HUDEP-2 (cell line): ENCODE data around the gene ATP1A2.

ENCODE experiments used
- DNase-seq, 76 experiments: peaks; one replicate each; lab custom pipeline; 2025; ENCODE audit not compliant: unreplicated experiment in 76 of 76; lab: John Stamatoyannopoulos, UW

The ATP1A2 gene

DNA sequence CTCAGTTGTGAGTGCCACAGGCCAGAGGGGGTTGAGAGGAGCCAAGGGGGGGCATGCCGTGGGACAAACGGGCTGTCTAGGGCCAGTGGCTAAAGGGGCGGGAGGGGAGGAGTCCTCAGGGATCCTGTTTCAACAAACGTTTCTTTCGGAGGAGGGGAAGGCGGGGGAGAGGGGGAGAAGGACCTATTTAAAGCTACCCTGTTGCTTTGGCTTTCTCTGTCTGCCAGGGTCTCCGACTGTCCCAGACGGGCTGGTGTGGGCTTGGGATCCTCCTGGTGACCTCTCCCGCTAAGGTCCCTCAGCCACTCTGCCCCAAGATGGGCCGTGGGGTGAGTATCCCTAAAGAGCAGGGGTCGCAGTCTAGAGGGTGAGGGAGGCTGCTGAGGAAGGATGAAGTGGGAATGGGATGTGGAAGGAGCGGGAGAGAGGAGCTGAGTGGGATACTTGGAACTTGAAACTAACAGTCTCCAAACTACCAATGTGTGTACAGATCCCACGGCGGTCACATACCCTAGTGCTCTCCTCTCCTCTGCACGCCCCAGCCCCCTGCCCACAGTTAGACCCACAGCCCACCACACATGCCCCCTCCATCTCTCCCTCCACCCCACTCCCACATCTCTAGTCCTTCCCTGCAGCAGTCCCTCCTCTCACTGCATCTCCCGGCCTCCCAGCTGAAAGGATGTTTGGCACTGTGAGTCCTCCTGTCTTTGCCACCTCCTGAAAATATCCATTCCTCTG, at the start of gene ATP1A2:
ATP1A2 (plus strand) TSS at position 215 of the 738 bp plus-strand sequence; CDS start at position 318, 103 bp downstream.
- DNase-seq = no peak

DNA sequence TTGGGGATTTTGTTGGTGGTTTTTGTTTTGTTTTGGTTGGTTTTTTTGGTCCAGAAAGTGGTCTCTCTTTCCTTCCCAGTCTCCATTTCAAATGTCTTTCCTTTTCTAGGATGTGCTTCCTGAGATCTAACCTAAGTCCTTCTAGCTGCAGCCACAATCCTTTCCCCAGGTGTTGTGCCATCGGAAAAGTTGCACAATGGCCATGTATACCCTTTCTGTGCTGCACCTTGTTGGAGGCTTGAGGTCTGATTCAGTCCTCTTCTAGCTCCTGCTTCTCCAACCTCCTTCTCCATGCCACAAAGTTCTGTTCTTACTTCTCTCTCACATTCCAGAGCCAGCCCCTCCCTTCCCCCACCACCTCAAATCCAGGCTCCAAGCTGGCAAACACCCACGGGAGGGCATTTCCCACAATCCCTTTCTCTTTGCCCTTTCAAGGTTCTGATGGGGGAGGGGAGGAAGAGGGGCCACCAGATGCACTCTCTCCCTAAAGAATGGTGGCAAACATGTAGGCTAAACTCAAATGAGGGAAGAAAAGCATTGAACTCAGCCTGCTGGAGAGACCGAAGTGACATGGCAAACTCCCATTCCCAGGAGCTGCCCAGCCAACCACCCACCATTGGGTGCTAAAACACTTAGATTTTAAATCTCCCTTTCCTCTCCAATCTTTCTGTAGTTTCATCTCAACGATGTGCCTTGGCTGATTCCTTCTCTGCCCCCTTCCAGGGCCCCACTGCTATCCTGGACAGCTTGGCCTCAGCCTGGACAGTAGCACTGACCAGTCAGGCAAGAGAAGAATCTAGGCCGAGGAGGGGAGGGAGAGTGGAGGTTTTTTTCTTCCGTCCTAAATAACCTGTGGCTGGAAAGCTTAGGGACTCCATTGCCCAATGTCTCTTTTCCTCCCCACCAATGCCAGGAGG, 48.5 kb upstream of the ATP1A2 start:
- DNase-seq = no peak

GRCh38 chr1:160068225-160068624, 47.3 kb upstream of the ATP1A2 start:
- DNase-seq = no peak

DNA sequence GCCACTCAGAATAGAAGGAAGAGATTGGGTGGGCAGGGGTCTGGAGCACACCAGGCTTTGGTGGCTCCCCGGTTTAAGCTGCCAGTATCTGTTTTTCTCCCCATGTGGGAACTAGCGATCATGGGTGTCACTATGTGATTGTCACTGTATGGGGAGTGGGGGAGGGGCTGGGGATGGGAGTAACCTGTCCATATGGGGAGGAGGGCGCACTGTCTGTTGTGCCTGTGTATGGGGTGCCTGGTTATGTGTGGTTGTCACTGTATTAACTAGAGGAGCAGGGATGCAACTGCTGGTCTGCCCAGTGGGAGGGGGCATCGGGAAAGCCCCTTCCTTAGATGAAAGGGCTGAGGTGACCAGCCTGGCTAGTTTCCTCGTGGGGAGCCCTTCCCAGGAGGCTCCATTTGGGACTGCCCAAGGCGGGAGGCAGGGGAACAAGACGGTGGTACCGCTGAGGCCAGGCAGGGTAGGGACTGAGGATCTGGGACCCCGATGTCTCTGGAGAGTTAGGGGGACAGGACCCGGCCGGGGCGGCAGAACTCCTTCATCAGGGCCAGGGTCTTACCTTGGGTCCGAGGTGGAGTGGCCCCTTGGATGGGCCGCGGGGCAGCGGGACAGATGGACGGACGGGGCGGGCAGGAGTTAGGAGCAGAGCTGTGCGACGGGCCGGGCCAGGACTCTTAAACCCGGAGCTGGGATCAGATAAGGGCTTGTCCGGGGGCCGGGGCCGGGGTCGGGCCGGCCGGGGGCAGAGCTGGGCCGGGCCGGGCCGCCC, 45.9 kb upstream of the ATP1A2 start, which contains the start of gene KCNJ10:
KCNJ10 (minus strand) TSS at position 701 of the 772 bp plus-strand sequence. CDS start 27,628 bp downstream, outside the sequence.
- no peak for DNase-seq

DNA sequence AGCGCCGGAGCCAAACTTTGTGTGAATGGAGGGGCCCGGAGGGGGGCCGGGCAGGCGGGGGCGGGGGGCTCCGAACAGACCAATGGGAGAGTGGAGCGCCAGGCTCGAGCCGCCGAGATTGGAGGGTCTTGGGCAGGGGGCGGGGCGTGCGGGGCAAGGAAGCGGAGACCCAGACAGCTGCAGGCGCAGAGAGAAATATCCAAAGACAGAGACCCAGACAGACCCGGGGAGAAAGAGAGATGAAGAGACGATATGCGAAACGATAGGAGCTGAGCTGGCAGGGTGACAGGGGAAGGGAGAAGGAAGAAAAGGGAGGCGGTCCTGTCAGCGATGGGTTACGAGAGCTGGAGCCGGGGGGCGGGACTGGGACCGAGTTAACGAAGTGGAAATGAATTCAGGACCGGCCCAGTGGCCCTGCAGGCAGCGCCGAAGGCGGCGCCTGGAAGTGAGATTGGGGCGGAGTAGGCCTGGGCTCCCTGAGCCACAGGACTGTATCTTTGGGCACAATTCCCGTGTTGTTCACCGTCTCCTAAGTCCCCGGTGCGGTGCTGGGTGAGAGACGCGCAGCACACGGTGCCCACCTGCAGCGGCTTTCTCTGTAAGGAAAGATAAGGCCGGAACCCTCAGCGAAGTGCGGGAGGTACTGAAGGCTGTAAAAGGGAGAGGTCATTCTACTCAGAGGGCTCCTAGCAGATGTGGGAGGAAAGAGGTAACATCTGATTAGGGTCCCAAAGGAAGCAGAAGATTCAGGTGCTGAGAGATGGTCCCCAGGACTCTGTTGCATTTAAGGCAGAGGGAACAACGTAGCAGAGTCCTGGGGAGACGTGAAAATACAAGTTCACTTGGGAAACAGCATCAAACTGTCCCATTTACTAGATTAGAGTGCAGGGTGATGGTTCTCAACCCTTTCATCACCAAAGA, 45.1 kb upstream of the ATP1A2 start:
- peak in 22 of 76 experiments; percentile 3 to 44 (median 16) for DNase-seq

DNA sequence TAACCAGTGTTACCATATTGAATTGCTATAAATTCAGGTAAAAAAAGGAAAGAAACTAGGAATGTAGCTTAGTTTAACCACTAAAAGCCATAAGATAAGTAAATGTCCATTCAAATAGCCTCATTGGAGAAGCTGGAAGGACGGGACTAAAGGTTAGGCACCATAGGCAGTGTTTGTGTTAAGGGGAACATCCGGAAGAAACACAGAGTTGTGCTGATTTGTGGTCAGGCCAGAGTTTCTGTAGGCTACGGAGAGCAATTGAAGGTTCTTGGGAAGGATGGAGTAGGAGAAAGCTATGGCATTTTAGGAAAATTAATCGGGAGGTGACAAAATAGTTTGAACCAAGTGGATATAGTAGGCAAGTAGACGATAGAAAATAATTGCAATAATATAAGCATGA, 44.3 kb upstream of the ATP1A2 start:
- DNase-seq = no peak

DNA sequence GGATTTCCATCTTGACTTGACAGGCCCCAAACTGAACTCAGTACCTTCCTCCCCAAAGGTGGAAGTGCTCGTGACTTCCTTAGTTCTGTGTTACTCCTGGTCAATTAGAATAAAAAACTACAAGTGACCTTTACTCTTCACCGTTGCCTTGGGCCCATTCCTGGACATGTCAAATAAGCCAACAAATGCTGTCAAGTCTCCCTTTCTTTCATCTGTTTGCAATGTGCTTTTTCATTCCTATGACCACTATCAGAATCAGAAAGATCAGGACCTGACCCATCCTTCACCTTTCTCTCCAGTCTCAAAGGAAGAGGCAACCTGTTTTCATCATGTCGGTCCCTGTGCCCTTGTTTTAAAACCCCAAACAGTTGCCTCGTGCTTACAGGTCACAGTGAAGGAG, 40.7 kb upstream of the ATP1A2 start:
- DNase-seq = no peak

DNA sequence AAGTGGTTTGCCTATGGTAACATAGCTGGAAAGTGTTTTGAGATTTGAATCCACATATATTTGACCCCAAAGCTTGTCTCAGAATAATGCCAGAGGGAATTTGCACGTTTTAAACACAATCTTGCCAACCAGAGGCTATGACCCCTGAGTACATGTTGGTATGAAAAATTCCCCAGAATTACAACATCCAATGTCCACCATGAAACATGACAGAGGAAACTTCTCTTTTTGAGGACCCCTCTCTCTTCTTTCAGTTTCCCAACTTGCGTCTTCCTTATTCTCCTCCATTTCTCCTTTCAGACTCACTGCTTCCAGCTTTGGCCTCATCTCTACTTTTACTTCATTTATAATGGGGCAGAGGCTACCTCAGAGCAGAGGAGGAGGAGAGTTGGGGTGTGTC, 39.7 kb upstream of the ATP1A2 start:
- no peak for DNase-seq

DNA sequence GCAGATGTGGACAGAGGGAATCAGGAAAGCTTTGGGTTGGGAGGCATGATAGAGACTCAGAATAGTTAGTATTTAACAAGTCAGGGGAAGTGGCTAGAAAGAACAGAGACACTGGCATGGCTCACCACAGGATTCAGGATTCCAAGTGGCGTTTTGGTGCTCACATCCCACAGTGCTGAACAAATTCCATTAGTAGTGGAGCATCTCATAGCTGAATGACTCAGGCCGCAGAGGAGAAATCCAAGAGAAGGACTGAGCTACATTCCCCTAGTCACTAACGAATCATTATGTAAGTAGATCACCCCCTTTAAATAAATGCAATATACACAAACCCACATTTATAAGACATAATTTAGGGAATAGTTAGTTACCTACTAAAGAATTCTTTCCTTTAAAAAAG, 39.3 kb upstream of the ATP1A2 start:
- no peak for DNase-seq

DNA sequence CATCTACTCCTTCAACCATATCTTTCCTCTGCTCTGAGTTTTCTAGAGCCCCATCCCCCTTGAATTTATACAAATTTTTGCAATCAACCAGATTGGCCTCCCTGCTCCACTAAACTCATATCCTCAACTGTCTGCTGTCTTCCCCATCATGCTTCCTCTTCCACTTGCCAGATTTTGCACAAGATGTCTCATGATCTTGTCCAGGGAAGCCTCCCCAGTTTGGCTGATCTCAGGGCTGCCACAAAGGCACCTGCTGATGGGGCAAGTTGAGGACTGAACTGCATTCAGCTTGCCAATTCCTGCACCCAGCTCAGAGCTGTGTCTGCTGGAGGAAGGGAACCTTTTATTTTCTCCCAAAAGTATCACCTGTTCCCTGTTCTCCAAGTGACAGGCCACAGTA, 38.1 kb upstream of the ATP1A2 start:
- no peak for DNase-seq

- DNase-seq = peak in 61 of 76 experiments; percentile 9 to 75 (median 46)
Observed at GRCh38 chr1:160078512-160079195, 36.9 kb upstream of the ATP1A2 start.

DNA sequence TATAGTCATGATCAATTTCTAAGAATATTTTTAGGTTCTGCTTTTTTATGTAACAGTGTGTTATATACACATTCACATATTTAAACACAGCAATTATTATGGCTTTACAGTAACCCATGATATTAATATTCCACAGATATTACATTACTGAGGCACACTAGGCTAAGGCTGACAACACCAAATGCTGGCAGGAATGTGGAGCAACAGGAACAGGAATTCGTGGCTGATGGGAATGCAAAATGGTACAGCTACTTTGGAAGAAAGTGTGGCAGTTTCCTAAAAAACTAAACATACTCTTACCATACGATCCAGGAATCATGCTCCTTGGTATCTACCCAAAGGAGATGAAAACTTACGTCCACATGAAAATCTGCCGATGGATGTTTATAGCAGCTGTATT, 36.1 kb upstream of the ATP1A2 start:
- no peak for DNase-seq

GRCh38 chr1:160080381-160081100, 35.0 kb upstream of the ATP1A2 start:
- DNase-seq = no peak

DNA sequence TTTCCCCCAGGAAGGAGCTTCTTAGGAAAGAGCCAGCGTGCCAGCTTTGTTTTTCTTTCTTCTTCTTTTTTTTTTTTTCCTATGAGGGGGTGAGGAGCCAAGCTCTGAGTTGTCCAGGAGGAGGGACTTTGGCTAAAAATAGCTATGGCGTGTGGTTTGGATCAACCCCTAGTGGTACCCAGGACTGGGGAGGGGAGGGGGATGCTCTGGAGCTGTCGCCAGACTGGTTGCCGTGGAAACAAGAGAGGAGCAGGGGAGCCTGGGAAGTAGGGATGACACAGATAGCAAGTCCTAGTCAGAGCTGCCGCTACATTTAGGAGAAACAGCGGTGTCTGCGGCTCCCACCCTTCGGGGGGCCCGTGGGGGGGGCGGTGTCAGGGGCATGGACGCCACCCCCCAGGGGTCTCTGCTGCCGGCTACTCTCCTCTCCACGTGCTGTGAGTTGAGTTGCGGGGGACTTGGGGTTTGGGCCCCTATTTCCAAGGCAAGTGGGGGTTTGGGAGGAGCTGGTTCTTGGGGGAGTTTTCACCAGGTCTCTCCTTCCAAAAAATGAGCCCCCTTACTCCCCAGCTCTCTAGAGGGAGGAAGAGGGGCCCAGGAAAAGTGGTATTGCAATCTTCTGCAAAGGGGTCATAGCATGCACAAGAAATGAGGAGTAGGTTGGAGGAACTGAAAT, 34.2 kb upstream of the ATP1A2 start, which contains the start of gene KCNJ9:
KCNJ9 (plus strand) TSS at position 278 of the 676 bp plus-strand sequence. CDS start 2,493 bp downstream, outside the sequence.
- no peak for DNase-seq

DNA sequence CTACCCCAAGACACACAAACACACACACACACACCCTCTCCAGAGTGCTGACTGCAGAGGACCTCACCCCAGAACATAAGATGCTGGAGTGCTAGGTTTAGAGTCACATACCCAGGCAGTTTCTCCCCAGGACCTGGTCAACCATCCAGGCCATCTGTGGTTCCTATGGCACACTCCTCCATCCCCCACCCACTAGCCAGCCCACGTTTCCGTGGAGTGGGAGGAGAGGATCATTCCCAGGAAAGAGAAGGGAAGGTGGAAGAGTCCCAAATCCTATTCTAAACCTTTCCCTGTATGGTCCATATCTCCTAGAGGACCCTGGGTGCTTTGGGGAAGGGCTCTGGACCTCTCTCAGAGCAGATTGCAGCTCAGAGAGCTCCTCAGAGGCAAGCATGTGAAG, 33.1 kb upstream of the ATP1A2 start:
- no peak for DNase-seq

DNA sequence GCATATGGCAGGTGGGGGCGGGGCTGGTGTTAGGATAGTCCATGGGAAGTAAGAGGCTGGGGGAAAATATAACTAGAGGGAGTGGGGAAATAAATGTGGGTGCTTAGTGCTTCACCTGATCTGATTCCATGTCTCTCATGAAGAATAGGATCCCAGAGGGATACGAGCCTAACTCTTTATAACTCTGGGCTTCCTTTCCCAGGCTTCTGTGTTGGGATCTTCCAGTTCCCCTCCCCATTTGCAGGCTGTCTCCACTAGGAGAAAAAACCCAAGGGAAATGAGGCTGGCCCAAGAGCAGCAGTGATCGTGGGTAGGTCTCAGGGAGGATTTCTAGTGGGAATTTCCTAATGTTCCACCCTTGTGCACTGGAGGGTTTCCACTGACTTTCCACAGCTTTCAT, 32.6 kb upstream of the ATP1A2 start:
- DNase-seq = no peak

DNA sequence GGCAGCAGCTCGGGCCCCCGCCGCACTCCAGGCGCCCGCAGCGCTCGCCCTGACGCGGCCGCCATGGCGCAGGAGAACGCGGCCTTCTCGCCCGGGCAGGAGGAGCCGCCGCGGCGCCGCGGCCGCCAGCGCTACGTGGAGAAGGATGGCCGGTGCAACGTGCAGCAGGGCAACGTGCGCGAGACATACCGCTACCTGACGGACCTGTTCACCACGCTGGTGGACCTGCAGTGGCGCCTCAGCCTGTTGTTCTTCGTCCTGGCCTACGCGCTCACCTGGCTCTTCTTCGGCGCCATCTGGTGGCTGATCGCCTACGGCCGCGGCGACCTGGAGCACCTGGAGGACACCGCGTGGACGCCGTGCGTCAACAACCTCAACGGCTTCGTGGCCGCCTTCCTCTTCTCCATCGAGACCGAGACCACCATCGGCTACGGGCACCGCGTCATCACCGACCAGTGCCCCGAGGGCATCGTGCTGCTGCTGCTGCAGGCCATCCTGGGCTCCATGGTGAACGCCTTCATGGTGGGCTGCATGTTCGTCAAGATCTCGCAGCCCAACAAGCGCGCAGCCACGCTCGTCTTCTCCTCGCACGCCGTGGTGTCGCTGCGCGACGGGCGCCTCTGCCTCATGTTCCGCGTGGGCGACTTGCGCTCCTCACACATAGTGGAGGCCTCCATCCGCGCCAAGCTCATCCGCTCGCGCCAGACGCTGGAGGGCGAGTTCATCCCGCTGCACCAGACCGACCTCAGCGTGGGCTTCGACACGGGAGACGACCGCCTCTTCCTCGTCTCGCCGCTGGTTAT, 31.4 kb upstream of the ATP1A2 start:
- DNase-seq = peak in 44 of 76 experiments; percentile 6 to 68 (median 30)
